ENCODE results near the gene AKIRIN1.

GRCh38 chr1:39026866-39027507 is 35.9 kb downstream of the AKIRIN1 start:
- TF ChIP-seq POLR2AphosphoS2 (IDR thresholded peaks at IDR 0.05; ENCODE audit: low read depth, low read length) (no peak), SP1 (IDR thresholded peaks at IDR 0.05; ENCODE audit: low read depth, low read length) (no peak)
